H1 (cell line): ENCODE data around the gene AQP7. TPM values are rescaled to one million over a fixed set of nuclear protein-coding genes. Genes with fewer than 3 reads are reported as not detected.
"Not testable (repeated sequence)": the region's sequence is repeated elsewhere in the genome, so short reads cannot be mapped to it uniquely, and the experiment has no call there.

Experiments used
- CTCF ChIA-PET: fragments of 300-600 bp; sonication (Branson Sonifier 250); formaldehyde crosslinking; loops from one replicate; lab custom pipeline; 2021; ENCODE audit not compliant: partially characterized antibody; lab: Charles Lee
- POLR2A ChIA-PET: fragments of 300-600 bp; sonication (Branson Sonifier 250); formaldehyde crosslinking; loops from one replicate; lab custom pipeline; 2021; ENCODE audit warnings: inconsistent platforms; ENCODE audit not compliant: partially characterized antibody; lab: Charles Lee
- DNase-seq, 2 experiments: peaks; one replicate each; pipeline versions ENCODE4 v3.0.0 to v3.0.0-alpha.2; 2010 to 2022; ENCODE audit warnings: low spot score in 2 of 2, low read depth in 1 of 2, mixed read lengths in 1 of 2
- FAIRE-seq: peaks from 2 replicates; lab custom pipeline; 2011; peaks lifted over from hg19 to GRCh38; lab: Jason Lieb, UNC
- H2AFZ ChIP-seq: 2 replicates; pipeline ENCODE4 v1.8.1; 2012; ENCODE audit warnings: low read length, inconsistent platforms
- H2AK5ac ChIP-seq: 2 replicates; pipeline ENCODE4 v1.6.1; 2013; ENCODE audit warnings: low read depth, low read length
- H2BK120ac ChIP-seq: replicated peaks from 2 replicates; pipeline ENCODE3; 2013; ENCODE audit warnings: low read depth, low read length, inconsistent platforms
- H2BK12ac ChIP-seq: 2 replicates; pipeline ENCODE4 v1.6.1; 2013; ENCODE audit warnings: low read depth, low read length
- H2BK15ac ChIP-seq: 2 replicates; pipeline ENCODE4 v1.6.1; 2013; ENCODE audit warnings: low read length
- H2BK20ac ChIP-seq: 2 replicates; pipeline ENCODE4 v1.6.1; 2013; ENCODE audit warnings: low read length
- H2BK5ac ChIP-seq: 2 replicates; pipeline ENCODE4 v1.6.1; 2013; ENCODE audit warnings: low read depth, low read length
- H3K14ac ChIP-seq: 2 replicates; pipeline ENCODE4 v1.6.1; 2013; ENCODE audit warnings: inconsistent platforms; ENCODE audit not compliant: insufficient read length
- H3K18ac ChIP-seq: 2 replicates; pipeline ENCODE4 v1.6.1; 2013; ENCODE audit warnings: low read length; ENCODE audit errors: extremely low read depth
- H3K23ac ChIP-seq: 2 replicates; pipeline ENCODE4 v1.6.1; 2013; ENCODE audit warnings: inconsistent platforms; ENCODE audit not compliant: insufficient read length
- H3K23me2 ChIP-seq: 2 replicates; pipeline ENCODE4 v1.6.1; 2013; ENCODE audit warnings: low read depth, low read length
- H3K27ac ChIP-seq: 2 replicates; pipeline ENCODE4 v1.6.1; 2011; ENCODE audit warnings: low read depth, low read length, inconsistent platforms
- H3K27me3 ChIP-seq, 4 experiments: replicated peaks in 1 of 4; 1 replicate in 1 of 4; 2 replicates in 3 of 4; pipeline versions ENCODE4 v1.6.1 to v1.8.1; 2011 to 2013; ENCODE audit warnings: low read length in 3 of 4, mild to moderate bottlenecking in 3 of 4, inconsistent platforms in 2 of 4, mixed read lengths in 2 of 4, moderate library complexity in 1 of 4; ENCODE audit not compliant: control insufficient read depth in 3 of 4, insufficient read depth in 3 of 4; ENCODE audit errors: extremely low read depth in 1 of 4
- H3K36me3 ChIP-seq, 4 experiments: 2 replicates each; pipeline versions ENCODE4 v1.6.1 to v1.8.1; 2011 to 2013; ENCODE audit warnings: mild to moderate bottlenecking in 4 of 4, low read length in 3 of 4, moderate library complexity in 2 of 4, control low read depth in 1 of 4, inconsistent platforms in 1 of 4; ENCODE audit not compliant: insufficient read depth in 4 of 4, control insufficient read depth in 2 of 4
- H3K4ac ChIP-seq: replicated peaks from 2 replicates; pipeline ENCODE3; 2013; ENCODE audit warnings: low read length, low read depth, mixed read lengths, inconsistent platforms; ENCODE audit not compliant: insufficient read length
- H3K4me1 ChIP-seq, 4 experiments: replicated peaks in 1 of 4; 1 replicate in 1 of 4; 2 replicates in 3 of 4; pipeline versions ENCODE4 v1.6.1 to v1.8.1; 2011 to 2013; ENCODE audit warnings: low read length in 3 of 4, inconsistent platforms in 2 of 4, mixed read lengths in 1 of 4; ENCODE audit not compliant: insufficient read depth in 4 of 4, control insufficient read depth in 3 of 4
- H3K4me2 ChIP-seq, 2 experiments: 2 replicates each; pipeline versions ENCODE4 v1.6.1 to v1.8.1; 2011 to 2013; ENCODE audit warnings: low read depth in 2 of 2, low read length in 2 of 2, control low read depth in 1 of 2, inconsistent platforms in 1 of 2, mild to moderate bottlenecking in 1 of 2; ENCODE audit not compliant: insufficient read depth in 1 of 2
- H3K4me3 ChIP-seq, 4 experiments: fragments of 200-600, 300-600 bp in 1 of 4; sonication (generic), shearing (Covaris generic), sonication (Bioruptor Twin) in 1 of 4; 2 replicates each; pipeline versions ENCODE4 v1.5.1 to v1.8.1; 2011 to 2016; ENCODE audit warnings: low read length in 4 of 4, low read depth in 3 of 4, control low read depth in 2 of 4, inconsistent platforms in 2 of 4, mild to moderate bottlenecking in 2 of 4, mixed read lengths in 1 of 4, moderate library complexity in 1 of 4; ENCODE audit not compliant: insufficient read depth in 2 of 4; ENCODE audit errors: extremely low read depth in 1 of 4
- H3K56ac ChIP-seq: replicated peaks from 2 replicates; pipeline ENCODE3; 2013; ENCODE audit warnings: low read depth, mild to moderate bottlenecking, mixed read lengths, low read length, inconsistent platforms; ENCODE audit not compliant: insufficient read length
- H3K79me1 ChIP-seq: 2 replicates; pipeline ENCODE4 v1.6.1; 2013; ENCODE audit warnings: low read depth, low read length, control low read depth
- H3K79me2 ChIP-seq, 2 experiments: 2 replicates each; pipeline versions ENCODE4 v1.6.1 to v1.8.1; 2012 to 2013; ENCODE audit warnings: low read length in 2 of 2, mild to moderate bottlenecking in 2 of 2, inconsistent platforms in 1 of 2; ENCODE audit not compliant: insufficient read depth in 2 of 2, control insufficient read depth in 1 of 2
- H3K9ac ChIP-seq, 4 experiments: replicated peaks in 1 of 4; 1 replicate in 1 of 4; 2 replicates in 3 of 4; pipeline versions ENCODE4 v1.6.1 to v1.8.1; 2011 to 2013; ENCODE audit warnings: low read depth in 3 of 4, low read length in 3 of 4, control low read depth in 2 of 4, mild to moderate bottlenecking in 2 of 4, moderate library complexity in 2 of 4, inconsistent platforms in 1 of 4; ENCODE audit errors: extremely low read depth in 1 of 4
- H3K9me3 ChIP-seq, 2 experiments: 2 replicates each; pipeline versions ENCODE4 v1.6.1 to v1.8.1; 2012 to 2013; ENCODE audit warnings: mild to moderate bottlenecking in 2 of 2, moderate library complexity in 2 of 2, control low read depth in 1 of 2, inconsistent platforms in 1 of 2, low read depth in 1 of 2, low read length in 1 of 2, mixed read lengths in 1 of 2; ENCODE audit not compliant: insufficient read depth in 2 of 2
- H4K20me1 ChIP-seq, 2 experiments: replicated peaks in 1 of 2; 2 replicates each; pipeline versions ENCODE3 to v1.8.1; 2011 to 2013; ENCODE audit warnings: inconsistent platforms in 2 of 2, low read length in 2 of 2, mild to moderate bottlenecking in 1 of 2; ENCODE audit not compliant: insufficient read depth in 2 of 2, control insufficient read depth in 1 of 2
- H4K5ac ChIP-seq: 2 replicates; pipeline ENCODE4 v1.6.1; 2013; ENCODE audit warnings: low read length, low read depth, mixed read lengths, inconsistent platforms; ENCODE audit not compliant: insufficient read length
- H4K8ac ChIP-seq: 2 replicates; pipeline ENCODE4 v1.8.0; 2013; ENCODE audit warnings: mild to moderate bottlenecking, moderate library complexity, low read length, inconsistent platforms; ENCODE audit not compliant: insufficient read depth; ENCODE audit errors: extremely low read depth
- H4K91ac ChIP-seq: replicated peaks from 2 replicates; pipeline ENCODE3; 2013; ENCODE audit warnings: low read length, mixed read lengths, inconsistent platforms; ENCODE audit not compliant: insufficient read length
- WGBS, 2 experiments: shearing (Covaris generic) in 1 of 2; methylation state at CpG; one replicate each; pipeline versions ENCODE4 v1.1.6 to v1.1.7; 2013 to 2015; ENCODE audit warnings: low lambda C conversion rate in 2 of 2, mixed read lengths in 2 of 2, inconsistent platforms in 1 of 2, low coverage in 1 of 2, missing lambda C conversion rate in 1 of 2; ENCODE audit not compliant: insufficient replicate concordance in 2 of 2, insufficient coverage in 1 of 2, insufficient read length in 1 of 2; ENCODE audit errors: extremely low coverage in 1 of 2, missing lambda C conversion rate in 1 of 2; 5-methylcytosine and 5-hydroxymethylcytosine counted together
- polyA plus RNA-seq, 7 experiments: library from polyadenylated mRNA; depleted of rRNA in 3 of 7; stranded (reverse) in 5 of 7; unstranded in 2 of 7; fragments of >200 nt in 5 of 7; fragments of 200-250 nt in 2 of 7; gene quantifications; 1 replicate in 5 of 7; 2 replicates in 1 of 7; 4 replicates in 1 of 7; pipeline versions ENCODE4 v1.2.1 to v1.2.3, GENCODE V29; 2011 to 2013; ENCODE audit warnings: missing spikeins in 2 of 7, mixed read lengths in 2 of 7
- total RNA-seq: library from RNA; stranded (reverse); fragmentation: NEBNext Ultra II Directional; extraction: Animal tissue kit (Norgen Biotek cat#: 25700); gene quantifications from 2 replicates; pipeline ENCODE4 v1.2.1, GENCODE V29; 2021

AQP7 gene
- total and polyA plus RNA-seq, 2 of the 8 experiments (the other 6 are each of a cell fraction or from before 2014, with no cell fraction given), result not detected

DNA sequence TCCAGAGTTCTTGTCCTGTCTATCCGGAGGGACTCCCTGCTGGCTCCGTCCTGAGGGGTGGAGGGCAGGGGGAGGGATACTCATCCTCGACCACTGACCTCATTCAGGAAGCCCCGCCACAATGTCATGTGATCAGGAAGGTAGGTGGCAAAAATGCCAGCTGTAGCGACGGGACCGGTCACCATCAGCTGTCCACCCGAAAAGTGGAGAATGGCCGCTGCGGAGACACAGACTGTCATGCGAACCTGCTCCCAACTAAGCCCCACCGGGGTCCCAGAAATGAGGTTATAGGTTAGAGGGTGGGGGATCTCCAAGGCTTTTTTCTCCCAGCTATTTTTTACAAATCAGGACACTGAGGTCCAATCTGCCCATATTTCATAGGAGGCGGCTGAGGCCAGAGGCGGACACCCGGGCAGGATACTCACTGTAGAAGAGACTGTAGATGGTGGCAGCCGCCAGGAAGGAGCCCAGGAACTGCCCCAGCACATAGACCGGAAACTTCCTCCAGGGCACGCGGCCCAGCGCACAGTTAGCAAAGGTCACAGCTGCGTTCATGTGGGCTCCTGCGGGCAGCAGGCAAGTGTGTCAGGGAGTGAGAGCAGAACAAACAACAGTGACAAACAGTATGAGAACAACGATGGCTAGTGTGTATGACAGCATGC is 16.3 kb downstream of the AQP7 start:
- not testable (repeated sequence) for H3K79me2 ChIP-seq, H2BK15ac ChIP-seq, H3K23ac ChIP-seq, H2AK5ac ChIP-seq, H3K4me2 ChIP-seq, H3K4me3 ChIP-seq, H2BK5ac ChIP-seq, H3K27me3 ChIP-seq, H2BK120ac ChIP-seq, H3K36me3 ChIP-seq, H4K5ac ChIP-seq, H3K18ac ChIP-seq, H3K14ac ChIP-seq, H3K4me1 ChIP-seq, H2BK20ac ChIP-seq, H3K9me3 ChIP-seq, DNase-seq, H3K56ac ChIP-seq, H2AFZ ChIP-seq, H4K8ac ChIP-seq, H2BK12ac ChIP-seq, H3K9ac ChIP-seq, H3K23me2 ChIP-seq, FAIRE-seq, H3K27ac ChIP-seq, H4K20me1 ChIP-seq, H4K91ac ChIP-seq, H3K79me1 ChIP-seq, H3K4ac ChIP-seq
- 91% methylated on average over 21 of the region's 23 CpGs; no CpG with 5 or more reads in 1 of the 2 experiments for WGBS, 2 experiments
- POLR2A ChIA-PET, result interaction anchor here (0.6 to 2.3 kb wide), 2 partner anchors 11 to 61 kb away, joined by 3 to 4 read pairs; partner anchors contain the start of gene AQP3
- CTCF ChIA-PET, result interaction anchor here (0.6 to 3.3 kb wide), 3 partner anchors 11 to 68 kb away, joined by 3 to 20 read pairs (median 3); no protein-coding TSS in a partner anchor

- H3K23me2 ChIP-seq, H3K14ac ChIP-seq, H4K20me1 ChIP-seq, H3K23ac ChIP-seq, H4K5ac ChIP-seq, FAIRE-seq, H2BK120ac ChIP-seq, H3K4me3 ChIP-seq, H2BK5ac ChIP-seq, H3K79me1 ChIP-seq, H3K9me3 ChIP-seq, H3K79me2 ChIP-seq, H3K18ac ChIP-seq, H4K8ac ChIP-seq, H2AK5ac ChIP-seq, H3K4ac ChIP-seq, POLR2A ChIA-PET, H4K91ac ChIP-seq, H2BK12ac ChIP-seq, H3K4me1 ChIP-seq, H2BK15ac ChIP-seq, H3K9ac ChIP-seq, H3K4me2 ChIP-seq, H3K27me3 ChIP-seq, H3K56ac ChIP-seq, H3K27ac ChIP-seq, DNase-seq, H2BK20ac ChIP-seq, H3K36me3 ChIP-seq, H2AFZ ChIP-seq: not testable (repeated sequence)
- CTCF ChIA-PET, result interaction anchor here (3.3 kb wide), 1 partner anchor 10 kb away, joined by 20 read pairs; no protein-coding TSS in a partner anchor
- WGBS, 2 experiments, result 94% methylated on average over 11 of the region's 11 CpGs; no CpG with 5 or more reads in 1 of the 2 experiments
These were observed 16.8 kb downstream of the AQP7 start for GRCh38 chr9:33385536-33385935.
